GM12872 (cell line): Measurements from ENCODE around the gene SCN1A.

Experiments
- CTCF ChIP-seq: IDR thresholded peaks from 3 replicates; pipeline ENCODE4 v1.5.1; 2011; ENCODE audit warnings: low read depth, mild to moderate bottlenecking, low read length, moderate library complexity; ENCODE audit not compliant: insufficient read depth

SCN1A gene

DNA sequence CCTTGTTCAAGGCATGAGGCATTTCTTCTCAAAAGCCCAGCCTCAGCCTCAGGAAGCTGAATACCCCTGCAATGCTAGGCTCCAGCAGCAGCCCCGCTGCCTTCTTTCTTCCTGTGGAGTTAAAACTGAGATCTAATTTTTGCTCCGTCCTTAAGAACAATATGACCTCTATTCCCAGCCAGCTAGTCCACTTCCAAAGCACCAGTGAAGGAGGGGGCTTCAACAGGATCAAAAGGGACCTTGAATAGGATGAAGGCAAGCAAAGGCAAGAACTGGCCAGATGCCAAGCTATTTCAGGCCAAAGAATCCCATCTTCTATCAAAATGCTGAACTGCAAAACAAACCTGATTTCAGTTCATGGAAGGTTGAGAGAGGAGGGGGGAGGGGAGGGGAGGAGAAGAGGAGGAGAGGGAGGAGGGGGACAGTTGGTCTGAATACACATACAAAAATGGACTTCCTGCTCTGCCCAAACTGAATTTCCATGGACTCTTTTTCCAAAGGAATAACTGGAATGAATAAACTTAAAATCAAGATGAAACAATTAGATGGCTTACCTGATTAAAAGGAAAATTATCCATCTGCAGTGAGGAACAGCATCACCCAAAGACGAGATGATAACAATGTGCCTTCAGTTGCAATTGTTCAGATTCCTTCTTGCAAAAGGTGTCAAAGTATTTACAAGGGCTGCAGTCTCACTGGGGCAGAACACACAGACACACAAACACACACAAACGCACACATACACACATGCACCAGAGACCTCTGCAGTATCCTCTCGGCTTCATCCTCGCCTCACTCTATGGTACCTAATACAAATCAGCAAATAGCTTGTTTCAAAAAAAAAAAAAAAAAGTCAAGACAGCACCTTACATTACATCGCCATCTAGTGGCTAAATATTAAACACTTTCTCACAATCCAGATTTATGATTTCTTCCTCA lies at the start of gene SCN1A:
SCN1A (minus strand) TSS at position 804 of the 939 bp plus-strand sequence. CDS start 54,399 bp downstream, outside the sequence.
- peak; percentile 64 for TF ChIP-seq CTCF

DNA sequence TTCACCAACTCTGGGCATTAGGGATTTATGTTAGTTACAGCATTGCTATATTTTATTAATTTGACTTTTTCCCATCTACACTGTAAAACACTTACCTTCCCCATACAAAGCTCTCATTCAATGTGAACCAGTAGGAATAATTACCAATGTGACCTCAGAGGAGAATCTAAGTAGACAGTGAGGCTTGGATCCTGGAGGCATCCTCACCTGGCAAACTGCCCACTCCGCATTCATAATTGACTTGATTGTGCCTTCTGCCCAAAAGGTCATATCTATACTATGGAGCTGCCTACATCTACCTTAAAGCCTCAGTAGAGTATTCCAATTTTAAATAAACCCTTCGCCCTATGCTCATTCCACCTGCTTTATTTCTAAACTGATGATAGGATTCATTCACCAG lies 45.4 kb upstream of the SCN1A start:
- no peak for TF ChIP-seq CTCF

DNA sequence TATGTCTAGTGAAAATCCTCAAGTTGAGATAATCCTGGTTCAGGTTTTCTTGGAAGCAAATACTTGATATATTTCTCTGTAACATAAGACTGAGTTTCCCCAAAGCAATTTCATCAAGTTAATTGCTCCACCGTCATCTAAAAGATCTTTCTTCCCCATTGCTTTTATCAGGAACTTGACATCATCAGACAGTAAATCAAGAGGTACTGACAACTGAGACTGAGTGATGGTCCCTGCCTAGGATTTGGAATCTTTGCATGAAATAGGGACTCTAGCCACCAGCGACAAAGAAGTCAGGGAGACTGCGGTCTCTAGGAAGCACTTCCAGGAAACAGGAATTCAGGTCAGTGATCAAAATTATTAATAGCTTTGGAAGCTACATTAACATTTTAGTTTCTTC lies 43.4 kb upstream of the SCN1A start:
- no peak for TF ChIP-seq CTCF

GRCh38 chr2:166170356-166170755 lies 42.5 kb upstream of the SCN1A start:
- no peak for TF ChIP-seq CTCF

- no peak for TF ChIP-seq CTCF
Observed at GRCh38 chr2:166167449-166167848, 39.6 kb upstream of the SCN1A start.

- no peak for TF ChIP-seq CTCF
Observed at GRCh38 chr2:166163775-166164174, 36.0 kb upstream of the SCN1A start.

DNA sequence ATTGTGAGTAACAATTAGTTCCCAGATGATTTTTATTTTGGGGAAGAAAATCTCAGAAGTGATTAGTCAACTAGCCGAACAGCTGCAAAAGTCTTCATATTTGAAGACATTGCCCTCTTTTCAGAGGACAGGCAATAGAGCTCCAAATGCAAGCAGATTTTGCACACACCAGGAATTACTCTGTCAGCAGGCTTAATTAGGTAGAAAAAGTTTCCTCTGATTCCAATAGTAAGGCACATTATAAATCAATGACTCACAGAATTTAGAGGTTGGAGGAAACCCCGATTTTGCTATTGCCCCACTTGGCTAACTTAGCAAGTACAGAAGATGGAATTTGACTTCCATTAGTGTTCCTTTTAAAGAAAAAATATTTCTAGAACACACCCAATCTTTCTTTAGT lies 30.7 kb upstream of the SCN1A start:
- no peak for TF ChIP-seq CTCF
